Activated effector memory CD4-positive, alpha-beta T cell treated with anti-CD3 and anti-CD28 coated beads, Interleukin-2, amount 50 U/mL, for 16 hours (primary cell): Measurements from ENCODE around the gene FAM169A.
"Not testable (repeated sequence)": the region's sequence is repeated elsewhere in the genome, so short reads cannot be mapped to it uniquely, and the experiment has no call there.

Experiments used
- DNase-seq: peaks from one replicate; pipeline ENCODE4 v3.0.0-alpha.2; 2020

FAM169A gene, protein sequence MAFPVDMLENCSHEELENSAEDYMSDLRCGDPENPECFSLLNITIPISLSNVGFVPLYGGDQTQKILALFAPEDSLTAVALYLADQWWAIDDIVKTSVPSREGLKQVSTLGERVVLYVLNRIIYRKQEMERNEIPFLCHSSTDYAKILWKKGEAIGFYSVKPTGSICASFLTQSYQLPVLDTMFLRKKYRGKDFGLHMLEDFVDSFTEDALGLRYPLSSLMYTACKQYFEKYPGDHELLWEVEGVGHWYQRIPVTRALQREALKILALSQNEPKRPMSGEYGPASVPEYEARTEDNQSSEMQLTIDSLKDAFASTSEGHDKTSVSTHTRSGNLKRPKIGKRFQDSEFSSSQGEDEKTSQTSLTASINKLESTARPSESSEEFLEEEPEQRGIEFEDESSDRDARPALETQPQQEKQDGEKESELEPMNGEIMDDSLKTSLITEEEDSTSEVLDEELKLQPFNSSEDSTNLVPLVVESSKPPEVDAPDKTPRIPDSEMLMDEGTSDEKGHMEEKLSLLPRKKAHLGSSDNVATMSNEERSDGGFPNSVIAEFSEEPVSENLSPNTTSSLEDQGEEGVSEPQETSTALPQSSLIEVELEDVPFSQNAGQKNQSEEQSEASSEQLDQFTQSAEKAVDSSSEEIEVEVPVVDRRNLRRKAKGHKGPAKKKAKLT

GRCh38 chr5:74865804-74866595 is at the start of gene FAM169A:
FAM169A (minus strand) TSS chr5:74866387; CDS start chr5:74841676, 24,711 bp downstream.
- DNase-seq, result peak; percentile 80

DNA sequence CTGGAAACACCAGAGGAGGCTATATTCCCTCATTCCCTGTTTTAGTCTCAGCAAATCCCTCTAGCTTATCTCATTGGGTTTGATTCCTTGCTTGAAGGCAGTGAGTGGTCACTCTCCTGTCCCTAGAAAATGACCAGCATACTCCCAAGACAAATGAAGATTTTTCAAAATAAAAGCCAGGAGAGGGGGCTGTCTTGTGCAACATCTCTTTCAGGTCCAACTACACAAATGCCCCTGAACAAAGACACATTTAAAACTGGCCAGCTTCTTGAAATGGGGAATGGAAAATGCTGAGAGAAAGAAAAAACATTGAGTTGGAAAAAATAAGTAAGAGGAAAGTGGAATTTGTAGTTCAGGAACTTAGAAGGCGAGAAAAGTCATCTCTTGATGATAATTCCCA is 49.3 kb upstream of the FAM169A start:
- no peak for DNase-seq

DNA sequence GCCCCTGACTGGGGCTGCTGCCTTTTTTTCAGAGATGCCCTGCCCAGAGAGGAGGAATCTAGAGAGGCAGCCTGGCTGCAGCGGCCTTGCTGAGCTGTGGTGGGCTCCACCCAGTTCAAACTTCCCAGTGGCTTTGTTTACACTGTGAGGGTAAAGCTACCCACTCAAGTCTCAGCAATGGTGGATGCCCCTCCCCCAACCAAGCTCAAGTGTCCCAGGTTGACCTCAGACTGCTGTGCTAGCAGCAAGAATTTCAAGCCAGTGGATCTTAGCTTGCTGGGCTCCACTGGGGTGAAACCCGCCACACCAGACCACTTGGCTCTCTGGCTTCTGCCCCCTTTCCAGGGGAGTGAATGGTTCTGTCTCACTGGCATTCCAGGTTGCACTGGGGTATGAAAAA is 45.2 kb upstream of the FAM169A start:
- not testable (repeated sequence) for DNase-seq

DNA sequence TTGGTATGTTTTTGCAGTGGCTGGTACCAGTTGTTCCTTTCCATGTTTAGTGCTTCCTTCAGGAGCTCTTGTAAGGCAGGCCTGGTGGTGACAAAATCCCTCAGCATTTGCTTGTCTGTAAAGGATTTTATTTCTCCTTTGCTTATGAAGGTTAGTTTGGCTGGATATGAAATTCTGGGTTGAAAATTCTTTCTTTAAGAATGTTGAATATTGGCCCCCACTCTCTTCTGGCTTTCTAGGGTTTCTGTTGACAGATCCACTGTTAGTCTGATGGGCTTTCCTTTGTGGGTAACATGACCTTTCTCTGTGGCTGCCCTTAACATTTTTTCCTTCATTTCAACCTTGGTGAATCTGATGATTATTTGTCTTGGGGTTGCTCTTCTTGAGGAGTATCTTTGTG is 43.7 kb upstream of the FAM169A start:
- not testable (repeated sequence) for DNase-seq

DNA sequence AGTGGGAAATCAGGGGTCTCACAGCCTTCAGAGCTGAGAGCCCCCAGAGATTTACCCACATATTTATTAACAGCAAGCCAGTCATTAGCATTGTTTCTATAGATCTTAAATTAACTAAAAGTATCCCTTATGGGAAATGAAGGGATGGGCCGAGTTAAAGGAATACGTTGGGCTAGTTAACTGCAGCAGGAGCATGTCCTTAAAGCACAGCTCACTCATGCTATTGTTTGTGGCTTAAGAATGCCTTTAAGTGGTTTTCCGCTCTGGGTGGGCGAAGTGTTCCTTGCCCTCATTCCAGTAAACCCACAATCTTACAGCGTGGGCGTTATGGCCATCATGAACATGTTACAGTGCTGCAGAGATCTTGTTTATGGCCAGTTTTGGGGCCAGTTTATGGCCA is 42.0 kb upstream of the FAM169A start:
- not testable (repeated sequence) for DNase-seq

DNA sequence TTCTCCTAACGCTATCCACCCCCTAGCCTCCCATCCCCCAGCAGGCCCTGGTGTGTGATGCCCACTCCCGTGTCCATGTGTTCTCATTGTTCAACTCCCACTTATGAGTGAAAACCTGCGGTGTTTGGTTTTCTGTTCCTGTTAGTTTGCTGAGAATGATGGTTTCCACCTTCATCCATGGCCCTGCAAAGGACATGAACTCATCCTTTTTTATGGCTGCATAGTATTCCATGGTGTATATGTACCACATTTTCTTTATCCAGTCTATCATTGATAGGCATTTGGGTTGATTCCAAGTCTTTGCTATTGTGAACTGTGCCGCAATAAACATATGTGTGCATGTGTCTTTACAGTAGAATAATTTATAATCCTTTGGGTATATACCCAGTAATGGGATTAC is 38.5 kb upstream of the FAM169A start:
- DNase-seq, result not testable (repeated sequence)

DNA sequence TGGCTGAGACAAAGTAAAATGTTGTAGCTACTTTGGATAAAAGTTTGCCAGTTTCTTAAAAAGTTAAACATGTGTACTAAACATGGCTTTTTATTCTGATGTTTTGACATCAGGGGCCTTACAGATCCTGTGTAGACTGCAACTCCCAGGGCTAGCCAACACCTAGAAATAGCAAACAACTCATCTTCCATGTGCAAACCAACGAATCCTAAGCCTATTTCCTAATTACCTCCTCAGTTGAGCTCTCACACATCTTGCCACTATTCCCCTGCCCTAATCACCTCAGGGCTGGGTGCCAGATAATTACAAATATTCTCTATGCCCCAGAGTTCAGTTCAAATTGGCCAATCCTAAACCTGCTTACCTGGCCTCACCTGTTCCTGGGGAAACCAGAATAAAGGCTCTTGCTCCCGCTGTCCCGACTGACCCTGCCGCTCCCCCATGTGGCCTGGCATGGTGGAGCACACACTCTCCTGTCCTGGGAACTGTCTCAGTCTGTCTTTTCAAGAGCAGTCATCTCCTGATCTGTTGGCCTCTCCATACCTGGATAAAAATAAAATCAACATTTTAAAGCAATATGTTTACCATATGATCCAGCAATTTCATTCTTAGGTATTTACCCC is 37.1 kb upstream of the FAM169A start:
- peak; percentile 68 for DNase-seq

- DNase-seq, result no peak
Measured at GRCh38 chr5:74897049-74897448, 30.9 kb upstream of the FAM169A start.

GRCh38 chr5:74895906-74896305 is 29.7 kb upstream of the FAM169A start:
- no peak for DNase-seq

DNA sequence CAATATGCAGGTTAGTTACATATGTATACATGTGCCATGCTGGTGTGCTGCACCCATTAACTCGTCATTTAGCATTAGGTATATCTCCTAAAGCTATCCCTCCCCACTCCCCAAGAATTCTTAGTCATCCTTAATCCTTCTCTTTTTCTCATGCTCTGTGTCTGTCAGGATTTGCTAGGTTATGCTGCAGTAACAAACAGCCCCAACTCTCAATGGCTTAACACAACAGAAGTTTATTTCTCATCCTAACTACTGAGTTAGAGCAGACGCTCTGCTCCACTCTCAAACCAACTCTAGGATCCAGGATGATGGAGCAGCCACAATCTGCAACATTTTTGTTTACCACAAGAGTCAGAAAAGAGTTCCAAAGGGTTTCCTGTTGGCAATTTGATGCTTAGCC is 28.2 kb upstream of the FAM169A start:
- no peak for DNase-seq

- no peak for DNase-seq
Measured at GRCh38 chr5:74892921-74893320, 26.7 kb upstream of the FAM169A start.

DNA sequence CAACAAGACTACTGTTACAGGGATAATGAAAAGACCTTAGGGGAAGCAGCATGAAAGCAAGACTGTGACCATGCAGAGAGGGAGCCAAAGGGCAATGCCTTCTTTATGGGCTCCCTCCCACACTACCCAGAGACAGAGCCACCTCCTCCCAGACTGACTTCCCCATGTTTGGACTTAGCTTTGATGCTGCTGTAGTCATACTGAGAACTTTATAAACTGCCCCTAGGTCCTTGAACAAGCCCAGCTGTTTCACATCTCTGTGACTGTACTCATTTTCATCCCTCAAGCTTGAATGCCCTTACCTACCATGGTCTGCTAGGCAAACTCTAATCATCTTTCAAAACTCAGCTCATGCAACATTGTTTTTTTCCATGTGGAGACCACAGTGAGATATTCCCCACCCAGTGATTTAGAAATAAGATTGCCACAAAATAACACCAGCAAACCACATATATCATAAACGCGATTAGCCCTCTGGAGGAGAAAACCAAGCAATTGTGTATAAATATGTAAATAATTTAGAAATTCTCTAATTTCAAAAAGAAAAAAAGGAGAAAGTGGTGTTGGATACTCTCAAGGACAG is 23.4 kb upstream of the FAM169A start:
- no peak for DNase-seq

GRCh38 chr5:74888117-74888516 is 21.9 kb upstream of the FAM169A start:
- DNase-seq, result no peak

GRCh38 chr5:74885170-74885569 is 19.0 kb upstream of the FAM169A start:
- DNase-seq, result no peak

GRCh38 chr5:74882379-74883134 is 16.4 kb upstream of the FAM169A start:
- not testable (repeated sequence) for DNase-seq

GRCh38 chr5:74877624-74878304 is 11.6 kb upstream of the FAM169A start:
- no peak for DNase-seq

DNA sequence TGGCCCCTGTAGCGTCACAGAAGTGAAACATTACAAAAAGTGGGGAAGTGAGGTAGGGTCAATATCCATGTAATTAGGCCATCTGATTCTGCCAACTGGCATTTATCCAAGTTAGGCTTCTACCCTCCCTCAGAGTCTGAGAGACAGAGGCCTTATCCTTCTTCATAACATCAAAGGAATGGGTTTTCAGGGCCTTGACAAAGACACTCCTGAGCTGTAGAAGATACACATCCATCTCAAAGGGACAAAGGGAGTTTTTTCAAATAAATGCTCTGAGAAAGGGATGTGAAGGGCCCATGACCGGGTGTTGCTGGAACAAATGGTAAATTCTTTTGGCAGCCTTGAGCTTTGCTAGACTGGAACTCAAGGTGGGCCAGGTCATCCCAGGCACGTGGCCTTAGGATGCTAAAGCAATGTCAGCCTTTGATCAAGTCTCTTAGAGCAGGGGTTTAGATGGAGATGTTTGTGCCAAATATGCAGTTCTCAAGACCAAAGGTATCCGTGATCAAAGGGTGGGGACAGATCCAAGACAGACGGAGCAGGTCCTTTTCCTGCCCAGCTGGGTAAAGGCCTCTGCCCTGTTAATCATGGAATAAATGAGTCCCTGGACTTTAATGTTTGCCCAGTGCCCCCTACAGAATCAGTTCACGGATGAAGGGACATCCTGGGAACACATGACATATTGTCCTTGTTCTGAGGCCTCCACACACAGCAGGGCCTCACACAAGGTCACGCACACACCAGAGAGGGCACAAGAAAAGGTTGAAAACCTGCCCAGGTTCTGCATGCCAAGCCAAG is 10.0 kb upstream of the FAM169A start:
- no peak for DNase-seq

DNA sequence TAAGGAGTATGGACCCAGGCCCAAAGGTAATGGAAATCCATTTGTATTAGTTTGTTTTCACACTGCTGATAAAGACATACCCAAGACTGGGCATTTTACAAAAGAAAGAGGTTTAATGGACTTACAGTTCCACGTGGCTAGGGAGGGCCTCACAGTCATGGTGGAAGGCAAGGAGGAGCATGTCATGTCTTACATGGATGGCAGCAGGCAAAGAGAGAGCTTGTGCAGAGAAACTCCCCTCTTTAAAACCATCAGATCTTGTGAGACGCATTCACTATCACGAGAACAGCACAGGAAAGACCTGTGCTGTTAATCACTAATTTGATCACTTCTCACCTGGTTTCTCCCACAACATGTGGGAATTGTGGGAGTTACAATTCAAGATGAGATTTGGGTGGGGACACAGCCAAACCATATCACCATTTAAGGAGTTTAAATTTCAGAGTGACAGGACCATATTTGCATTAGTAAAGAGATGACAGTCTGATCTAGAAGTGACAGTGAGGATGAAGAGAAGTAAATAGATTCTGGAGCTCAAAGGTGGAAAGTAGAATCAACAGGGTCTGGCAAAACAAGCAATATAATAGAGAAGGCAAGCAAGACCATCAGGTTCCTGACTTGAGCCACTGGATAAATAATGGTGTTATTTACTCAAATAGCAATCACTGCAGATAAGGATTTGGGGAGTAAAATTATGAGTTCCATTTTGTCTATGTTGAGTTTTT is 7.5 kb upstream of the FAM169A start:
- no peak for DNase-seq

GRCh38 chr5:74870299-74871067 is 4.3 kb upstream of the FAM169A start:
- DNase-seq, result no peak
